ENCODE data around the gene OR4Q3. TPM values are rescaled to one million over a fixed set of nuclear protein-coding genes. Genes with fewer than 3 reads are reported as not detected.
"Not testable (repeated sequence)": the region's sequence is repeated elsewhere in the genome, so short reads cannot be mapped to it uniquely, and the experiment has no call there.

Gene OR4Q3
- polyA plus RNA-seq (ENCODE audit: insufficient read length in 4 of 4) = not detected

- no peak for DNase-seq (ENCODE audit: low read depth in 4 of 4, low spot score in 2 of 4)
Observed at GRCh38 chr14:19743256-19743655, at the start of gene OR4Q3. OR4Q3 (plus strand) TSS chr14:19743571.

GRCh38 chr14:19729359-19729758 lies 14.0 kb upstream of the OR4Q3 start:
- no peak for DNase-seq (ENCODE audit: low read depth in 4 of 4, low spot score in 2 of 4)

- DNase-seq (ENCODE audit: low read depth in 4 of 4, low spot score in 2 of 4) = no peak
Observed at GRCh38 chr14:19729763-19730162, 13.6 kb upstream of the OR4Q3 start.

GRCh38 chr14:19733893-19734292 lies 9.5 kb upstream of the OR4Q3 start:
- not testable (repeated sequence) for DNase-seq (ENCODE audit: low read depth in 4 of 4, low spot score in 2 of 4)

DNA sequence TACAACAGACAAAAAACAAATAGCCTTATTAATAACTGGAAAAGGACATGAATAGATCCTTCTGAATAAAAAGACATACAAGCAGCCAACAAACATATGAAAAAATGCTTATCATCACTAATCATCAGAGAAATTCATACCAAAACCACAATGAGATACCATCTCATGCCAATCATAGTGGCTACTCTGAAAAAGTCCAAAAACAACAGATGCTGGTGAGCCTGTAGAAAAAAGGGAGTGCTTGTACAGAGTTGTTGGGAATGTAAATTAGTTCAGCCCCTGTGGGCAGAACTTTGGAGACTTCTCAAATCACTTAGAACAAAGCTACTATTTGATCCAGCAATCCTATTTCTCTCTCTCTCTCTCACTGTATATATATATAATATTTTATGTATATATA lies 8.9 kb downstream of the OR4Q3 start:
- not testable (repeated sequence) for DNase-seq (ENCODE audit: low read depth in 4 of 4, low spot score in 2 of 4)

DNA sequence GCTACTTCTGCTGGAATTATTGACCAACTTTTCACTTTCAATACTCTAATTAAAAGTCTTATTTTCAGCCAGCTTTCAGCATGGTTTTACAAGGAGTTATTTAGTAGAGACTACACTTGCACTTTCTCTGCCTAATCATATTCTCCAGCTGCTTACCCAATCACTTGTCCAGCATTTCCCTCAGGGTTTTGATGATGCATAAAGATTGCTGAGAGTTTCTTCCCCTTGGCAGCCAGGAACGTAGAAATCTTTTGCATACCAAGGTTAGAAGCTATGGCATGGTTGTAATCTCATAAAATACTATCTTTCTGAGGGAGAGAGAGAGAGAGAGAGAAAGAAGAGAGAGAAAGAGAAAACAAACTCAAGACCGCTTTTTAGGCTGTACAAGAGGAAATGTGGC lies 10.8 kb downstream of the OR4Q3 start:
- no peak for DNase-seq (ENCODE audit: low read depth in 4 of 4, low spot score in 2 of 4)

- DNase-seq (ENCODE audit: low read depth in 4 of 4, low spot score in 2 of 4) = not testable (repeated sequence)
Observed at GRCh38 chr14:19771491-19771890, 28.1 kb downstream of the OR4Q3 start.

GRCh38 chr14:19771895-19772430 lies 28.6 kb downstream of the OR4Q3 start:
- no peak for DNase-seq (ENCODE audit: low read depth in 4 of 4, low spot score in 2 of 4)

DNA sequence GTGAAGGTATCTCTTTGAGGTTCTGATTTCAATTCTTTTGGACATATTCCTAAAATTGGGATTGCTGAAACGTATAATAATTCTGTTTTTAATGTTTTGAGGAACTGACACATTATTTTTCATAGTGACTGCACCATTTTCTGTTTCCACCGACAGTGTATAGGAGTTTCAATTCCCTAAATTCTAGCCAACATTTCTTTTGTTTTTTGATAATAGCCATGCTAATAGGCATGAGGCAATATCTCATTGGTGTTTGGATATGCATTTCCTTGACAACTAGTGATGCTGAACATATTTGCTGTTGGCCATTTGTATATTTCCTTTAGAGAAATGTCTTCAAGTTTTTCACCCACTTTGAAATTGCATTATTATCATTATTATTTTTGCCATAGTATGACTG lies 29.1 kb downstream of the OR4Q3 start:
- not testable (repeated sequence) for DNase-seq (ENCODE audit: low read depth in 4 of 4, low spot score in 2 of 4)

DNA sequence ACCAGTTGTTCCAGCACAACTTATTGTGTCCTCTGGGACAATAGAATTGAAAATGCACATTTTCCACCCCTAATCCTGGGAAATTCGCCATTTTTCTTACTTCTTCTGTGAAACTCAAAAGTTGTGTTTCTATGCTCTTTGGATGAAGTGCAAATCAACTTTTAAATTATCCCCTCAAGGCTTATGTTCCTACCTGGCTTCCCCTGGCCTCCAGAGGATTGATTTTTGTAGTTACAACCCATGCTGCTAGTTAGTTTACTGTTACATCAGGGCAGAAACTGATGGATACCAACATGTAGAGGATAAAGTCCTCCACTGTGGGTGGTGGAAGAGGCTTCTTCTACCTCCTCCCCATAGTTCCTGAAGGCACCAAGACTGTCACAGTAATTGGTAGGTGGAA lies 29.8 kb downstream of the OR4Q3 start, which contains the start of gene OR4M1:
Gene OR4M1, plus strand, starts transcription at position 301 of the 400 bp plus-strand sequence. CDS start 6,819 bp downstream, outside the sequence.
- DNase-seq (ENCODE audit: low read depth in 4 of 4, low spot score in 2 of 4) = not testable (repeated sequence)

DNA sequence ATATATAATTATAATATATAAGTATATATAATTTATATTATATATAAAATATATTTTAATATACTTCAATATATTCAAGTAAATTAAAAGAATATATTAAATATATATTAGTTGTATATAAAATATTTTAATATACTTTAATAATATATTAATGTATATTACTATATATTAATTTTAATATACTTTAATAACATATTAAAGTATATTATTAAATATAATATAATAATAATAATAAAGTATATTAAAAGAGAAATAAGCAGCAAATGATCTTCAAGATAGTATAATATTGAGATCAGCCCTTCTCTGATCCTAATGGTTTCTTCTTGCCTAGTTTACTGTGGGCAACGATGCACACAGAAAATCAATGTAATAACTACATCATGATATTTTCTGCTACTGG lies 32.2 kb downstream of the OR4Q3 start:
- DNase-seq (ENCODE audit: low read depth in 4 of 4, low spot score in 2 of 4) = no peak

DNA sequence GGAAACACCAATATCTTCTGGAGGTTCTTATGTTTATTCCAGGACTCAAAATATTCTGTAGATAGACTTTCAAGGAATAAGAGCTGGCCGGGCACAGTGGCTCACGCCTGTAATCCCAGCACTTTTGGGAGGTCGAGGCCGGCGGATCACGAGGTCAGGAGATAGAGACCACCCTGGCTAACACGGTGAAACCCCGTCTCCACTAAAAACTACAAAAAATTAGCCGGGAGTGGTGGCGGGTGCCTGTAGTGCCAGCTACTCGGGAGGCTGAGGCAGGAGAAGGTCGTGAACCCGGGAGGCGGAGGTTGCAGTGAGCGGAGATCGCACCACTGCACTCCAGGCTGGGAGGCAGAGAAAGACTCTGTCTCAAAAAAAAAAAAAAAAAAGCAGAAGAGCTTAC lies 42.5 kb downstream of the OR4Q3 start:
- not testable (repeated sequence) for DNase-seq (ENCODE audit: low read depth in 4 of 4, low spot score in 2 of 4)

DNA sequence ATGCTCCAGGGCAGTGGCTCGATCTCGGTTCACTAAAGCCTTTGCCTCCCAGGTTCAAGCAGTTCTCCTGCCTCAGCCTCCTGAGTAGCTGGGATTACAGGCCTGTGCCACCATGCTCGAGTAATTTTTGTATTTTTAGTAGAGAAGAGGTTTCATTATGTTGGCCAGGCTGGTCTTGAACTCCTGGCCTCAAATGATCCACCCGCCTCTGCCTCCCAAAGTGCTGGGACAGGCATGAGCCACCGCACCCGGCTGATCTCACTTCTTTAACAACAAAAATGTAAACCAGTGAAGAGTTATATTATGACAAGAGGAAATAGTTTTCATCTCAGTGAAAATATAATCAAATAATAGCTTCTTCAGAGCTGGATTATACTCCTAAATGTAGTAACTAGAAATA lies 43.9 kb downstream of the OR4Q3 start:
- not testable (repeated sequence) for DNase-seq (ENCODE audit: low read depth in 4 of 4, low spot score in 2 of 4)

- DNase-seq (ENCODE audit: low read depth in 4 of 4, low spot score in 2 of 4) = not testable (repeated sequence)
Observed at GRCh38 chr14:19788150-19788549, 44.8 kb downstream of the OR4Q3 start.

- DNase-seq (ENCODE audit: low read depth in 4 of 4, low spot score in 2 of 4) = not testable (repeated sequence)
Observed at GRCh38 chr14:19796520-19797108, 53.2 kb downstream of the OR4Q3 start.

Other genes with a start within 250 kb of the OR4Q3 start
- not detected for gene OR11H2, start 29.7 kb upstream of the OR4Q3 start, polyA plus RNA-seq (ENCODE audit: insufficient read length in 4 of 4)
- not detected for gene OR4M1, start 29.9 kb downstream of the OR4Q3 start, polyA plus RNA-seq (ENCODE audit: insufficient read length in 4 of 4)
- not detected for gene OR4N2, start 60.2 kb downstream of the OR4Q3 start, polyA plus RNA-seq (ENCODE audit: insufficient read length in 4 of 4)
- gene OR4K2, start 131.6 kb downstream of the OR4Q3 start, polyA plus RNA-seq (ENCODE audit: insufficient read length in 4 of 4) = not detected
- gene OR4K5, start 177.0 kb downstream of the OR4Q3 start, polyA plus RNA-seq (ENCODE audit: insufficient read length in 4 of 4) = not detected
- not detected for gene OR4K1, start 187.3 kb downstream of the OR4Q3 start, polyA plus RNA-seq (ENCODE audit: insufficient read length in 4 of 4)
- gene OR4K15, start 232.0 kb downstream of the OR4Q3 start, polyA plus RNA-seq (ENCODE audit: insufficient read length in 4 of 4) = not detected